8988T (cell line): ENCODE results near the gene VIPR1.
A peak's percentile ranks its signal among the peaks of the same experiment; 100 is the strongest.

Experiments
- DNase-seq: peaks from one replicate; pipeline ENCODE4 v3.0.0; 2011

Gene VIPR1

GRCh38 chr3:42493798-42494151, 8.7 kb upstream of the VIPR1 start:
- DNase-seq, result no peak

DNA sequence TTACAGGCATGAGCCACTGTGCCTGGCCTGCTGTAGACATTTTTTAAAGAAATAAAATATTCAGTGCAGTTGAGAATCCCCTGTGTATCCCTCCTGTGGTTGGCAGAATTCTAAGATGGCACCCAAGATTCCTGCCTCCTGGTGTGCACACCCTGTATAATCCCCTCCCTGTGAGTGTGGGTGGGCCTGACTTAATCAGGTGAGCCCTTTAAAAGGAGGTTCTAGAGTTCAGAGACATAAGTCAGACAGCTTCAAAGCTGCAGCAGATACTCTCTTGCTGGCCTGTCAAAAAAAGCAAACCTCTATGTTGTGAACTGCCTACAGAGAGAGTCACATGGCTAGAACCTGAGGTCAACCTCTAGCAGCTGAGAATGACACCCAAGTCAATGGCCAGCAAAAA, 7.0 kb upstream of the VIPR1 start:
- DNase-seq, result no peak

GRCh38 chr3:42497009-42497731, 5.3 kb upstream of the VIPR1 start:
- DNase-seq, result peak; percentile 74

GRCh38 chr3:42498034-42498433, 4.4 kb upstream of the VIPR1 start:
- no peak for DNase-seq

GRCh38 chr3:42498791-42499477, 3.5 kb upstream of the VIPR1 start:
- no peak for DNase-seq

GRCh38 chr3:42499478-42499871, 3.0 kb upstream of the VIPR1 start:
- DNase-seq, result no peak

DNA sequence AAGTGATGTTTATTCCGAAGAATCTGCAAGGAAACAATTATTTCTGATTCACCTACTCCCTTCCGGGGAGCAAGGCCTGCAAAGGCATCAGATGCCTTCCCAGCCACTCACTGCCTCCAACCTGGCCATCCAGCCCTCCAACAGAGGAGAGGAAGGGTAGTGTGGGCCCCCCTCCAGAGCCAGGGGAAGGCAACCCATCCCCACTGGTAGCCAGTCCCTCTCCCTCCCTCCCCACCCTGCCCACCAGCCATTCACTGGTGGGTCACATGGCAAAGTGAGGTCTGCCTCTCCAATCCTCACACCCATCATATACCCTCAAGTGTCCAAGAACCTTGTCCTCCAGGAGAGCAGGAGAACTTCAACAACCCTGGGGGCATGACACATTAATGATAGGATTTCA, 2.4 kb upstream of the VIPR1 start:
- DNase-seq, result no peak

DNA sequence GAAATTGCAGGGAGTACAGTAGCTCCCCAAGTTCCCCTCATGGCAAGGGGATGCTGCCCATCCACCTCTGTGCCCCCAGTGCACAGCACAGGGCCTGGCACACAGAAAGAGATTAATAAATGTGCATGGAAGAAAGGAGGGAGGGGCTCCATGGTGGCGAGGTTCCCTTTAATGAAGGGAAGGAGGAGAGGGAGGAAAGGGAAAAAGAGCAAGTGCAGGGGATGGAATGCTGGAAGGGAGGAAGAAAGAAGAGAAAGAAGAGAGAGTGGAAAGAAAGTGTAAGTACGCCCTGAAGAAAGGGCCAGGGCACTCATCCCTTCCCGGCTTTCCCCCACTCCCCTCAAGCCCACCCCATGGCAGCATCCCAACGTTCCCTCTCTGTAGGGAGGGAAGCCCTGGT, 1.5 kb upstream of the VIPR1 start:
- DNase-seq, result peak; percentile 8

DNA sequence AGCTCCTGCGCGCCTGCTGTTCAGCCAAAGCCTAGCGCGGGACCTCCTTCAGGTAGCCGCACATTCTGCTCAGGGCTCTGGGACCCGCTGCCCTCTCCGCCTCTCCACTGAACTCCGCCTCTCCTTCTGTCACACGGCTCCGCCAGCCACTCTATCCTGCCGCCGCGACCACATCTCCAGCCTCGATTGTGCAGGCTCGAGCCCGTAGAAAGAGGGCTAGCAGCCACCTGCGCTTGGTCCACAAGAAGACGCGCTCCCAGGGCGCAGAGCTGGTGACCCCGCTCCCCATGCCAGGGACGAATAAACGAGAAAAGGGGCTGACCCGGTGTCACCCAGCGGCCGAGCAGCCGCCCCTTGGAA, 1.1 kb upstream of the VIPR1 start:
- DNase-seq, result no peak

DNA sequence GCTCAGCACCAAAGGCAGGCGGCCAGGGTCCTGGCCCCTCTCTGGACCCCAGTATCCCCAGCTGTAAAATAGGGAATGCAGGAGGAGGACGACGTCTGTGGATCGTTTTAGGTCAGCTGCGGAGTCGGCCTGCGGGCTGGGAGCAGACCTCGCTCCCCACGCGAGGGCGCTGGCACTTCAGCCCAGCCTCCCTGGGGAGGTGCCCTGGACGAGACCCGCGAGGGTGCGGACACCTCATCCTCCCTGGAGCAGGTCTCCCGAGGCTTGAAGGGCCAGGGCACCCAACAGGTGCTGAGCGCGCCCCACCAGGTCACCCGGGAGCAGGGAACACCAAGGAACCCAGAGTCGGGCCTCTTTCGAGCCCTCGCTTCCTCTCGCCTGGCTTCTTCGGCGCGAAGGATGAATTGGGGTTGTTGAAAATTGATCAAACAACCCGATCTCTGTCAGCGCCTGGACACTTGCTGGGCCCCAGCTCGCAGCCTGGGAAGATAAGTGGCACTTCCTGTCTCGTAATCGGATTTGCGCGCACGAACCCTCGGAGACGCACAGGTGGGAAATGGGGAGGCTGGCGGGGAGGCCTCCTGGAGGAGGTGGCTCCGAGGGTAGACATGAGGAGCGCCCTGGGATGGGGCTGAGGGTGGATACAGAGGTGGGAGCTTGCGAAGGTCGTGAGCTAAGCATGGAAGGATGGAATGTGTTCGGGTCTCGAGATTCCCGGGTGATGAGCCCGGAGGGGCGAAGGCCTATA, 588 bp upstream of the VIPR1 start:
- peak; percentile 96 for DNase-seq

GRCh38 chr3:42503251-42503924, 945 bp downstream of the VIPR1 start:
- no peak for DNase-seq

GRCh38 chr3:42503957-42504333, 1.5 kb downstream of the VIPR1 start:
- DNase-seq, result no peak

GRCh38 chr3:42504334-42505127, 2.1 kb downstream of the VIPR1 start:
- no peak for DNase-seq

DNA sequence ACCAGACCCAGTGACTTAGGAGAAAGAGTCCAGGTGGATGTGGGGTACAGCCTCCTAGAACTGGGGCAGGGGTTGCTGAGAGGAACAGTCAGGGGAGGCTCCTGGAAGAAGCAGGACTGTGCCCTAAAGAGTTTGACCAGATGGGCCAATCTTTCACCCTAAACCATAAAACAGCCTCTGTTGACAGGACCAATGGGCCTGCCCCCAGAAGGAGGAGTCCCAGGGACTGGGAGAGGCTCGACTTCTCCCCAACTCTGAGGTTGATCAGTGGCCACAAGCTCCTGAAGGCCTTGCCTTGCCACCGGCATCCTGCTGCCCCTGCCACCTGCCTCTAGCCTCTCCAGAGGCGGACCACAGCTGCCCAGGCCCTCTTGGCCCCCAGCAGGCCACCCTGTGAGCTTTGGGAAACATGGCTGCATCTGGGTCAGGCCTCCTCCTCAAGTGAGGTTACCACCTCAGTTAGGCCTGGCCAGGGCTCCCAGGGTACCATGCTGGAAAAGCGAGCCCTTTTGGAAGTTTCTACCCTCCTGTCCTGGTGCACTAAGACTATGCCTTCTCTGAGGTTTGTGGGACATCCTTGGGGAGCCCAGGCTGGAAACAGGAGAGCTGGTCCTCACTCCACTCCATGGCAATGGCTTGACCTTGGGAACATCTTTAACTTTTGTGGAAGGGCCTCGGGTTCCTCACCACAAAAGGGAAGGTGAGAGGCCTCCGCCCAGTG, 2.8 kb downstream of the VIPR1 start:
- DNase-seq, result no peak

DNA sequence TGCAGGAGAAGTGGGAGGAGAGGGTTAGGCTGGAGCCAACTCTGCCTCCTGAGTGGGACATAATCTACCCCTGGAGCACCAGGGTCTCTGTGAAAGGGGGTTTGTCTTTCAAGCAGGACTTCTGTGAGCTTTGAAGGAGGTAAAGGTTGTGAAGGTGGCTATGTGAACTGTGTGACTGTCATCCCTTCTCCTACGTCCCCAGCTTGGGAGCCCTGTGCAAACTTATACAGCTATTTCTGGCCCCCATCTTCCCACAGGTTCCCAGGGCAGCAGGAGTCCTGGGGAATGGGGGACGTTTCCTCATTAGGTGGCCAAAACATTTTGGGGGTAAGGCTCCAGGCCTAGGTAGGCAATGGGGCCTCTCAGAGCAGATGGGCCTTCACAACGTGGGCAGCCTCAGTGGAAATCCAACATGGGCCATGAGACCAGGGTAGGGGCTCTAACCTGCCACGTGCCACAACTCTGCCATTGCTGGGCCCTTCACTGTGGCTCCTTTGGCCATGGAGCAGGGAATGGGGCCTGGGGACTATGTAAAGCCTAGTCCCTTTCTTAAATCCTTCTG, 3.5 kb downstream of the VIPR1 start:
- DNase-seq, result no peak

DNA sequence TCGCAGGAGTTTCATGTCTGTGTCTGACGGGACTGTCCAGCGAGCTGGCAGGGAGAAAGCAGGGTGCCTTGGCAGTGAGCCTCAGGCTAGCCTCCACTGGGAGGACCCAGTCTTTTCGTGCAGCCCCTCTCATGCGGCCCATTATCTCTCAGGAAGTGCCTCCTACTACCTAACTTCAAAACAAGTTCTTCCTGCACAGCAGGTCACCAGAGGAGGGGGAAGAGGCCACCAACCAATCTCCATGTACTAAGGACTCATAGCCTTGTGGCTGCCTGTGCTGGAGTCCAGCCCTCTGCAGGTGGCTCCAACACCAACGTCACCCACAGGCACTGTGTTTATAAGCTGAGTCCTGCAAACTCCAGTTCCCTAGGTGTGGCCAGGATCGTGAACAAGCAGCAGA, 4.8 kb downstream of the VIPR1 start:
- no peak for DNase-seq

- DNase-seq, result no peak
These were observed 5.4 kb downstream of the VIPR1 start for GRCh38 chr3:42507761-42508335.

DNA sequence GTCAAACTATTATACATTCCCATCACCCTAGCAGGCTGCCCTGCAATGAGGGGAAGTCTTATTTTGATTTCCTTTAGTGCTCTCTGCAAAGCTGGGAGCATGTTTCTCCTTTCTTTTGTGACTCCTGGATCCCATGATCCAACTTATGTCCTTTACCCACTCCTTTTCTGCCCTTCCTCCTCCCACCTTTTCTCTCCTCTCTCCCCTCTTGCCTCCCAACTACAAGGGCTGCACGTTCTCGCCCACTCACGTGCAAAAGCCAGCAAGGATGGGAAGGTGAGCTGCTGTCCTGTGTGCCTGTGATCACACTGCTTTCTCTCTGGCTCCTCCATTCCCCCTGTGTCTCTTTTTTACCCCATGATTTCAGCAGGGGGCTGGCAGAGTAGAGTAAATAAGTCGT, 6.1 kb downstream of the VIPR1 start:
- DNase-seq, result no peak

DNA sequence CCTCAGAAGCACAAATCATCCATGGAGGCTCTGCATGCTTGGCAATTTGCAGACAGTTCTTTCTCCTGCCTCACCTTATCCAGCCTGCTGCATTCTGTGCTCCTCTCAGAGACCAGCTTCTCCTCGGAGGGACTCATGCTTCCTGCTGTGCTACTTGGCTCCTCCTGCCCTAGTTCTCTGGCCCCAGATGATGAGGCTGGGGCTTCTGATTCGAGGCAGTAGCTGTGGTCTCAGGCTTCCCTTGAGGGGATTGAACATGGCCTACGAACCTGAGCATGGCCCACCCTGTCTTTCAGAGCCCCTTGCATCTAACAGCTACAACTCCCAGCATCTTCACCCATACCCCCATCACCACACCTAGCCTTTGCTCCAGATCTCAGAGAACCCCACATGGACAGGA, 6.7 kb downstream of the VIPR1 start:
- no peak for DNase-seq

- no peak for DNase-seq
These were observed 7.9 kb downstream of the VIPR1 start for GRCh38 chr3:42510325-42510724.

DNA sequence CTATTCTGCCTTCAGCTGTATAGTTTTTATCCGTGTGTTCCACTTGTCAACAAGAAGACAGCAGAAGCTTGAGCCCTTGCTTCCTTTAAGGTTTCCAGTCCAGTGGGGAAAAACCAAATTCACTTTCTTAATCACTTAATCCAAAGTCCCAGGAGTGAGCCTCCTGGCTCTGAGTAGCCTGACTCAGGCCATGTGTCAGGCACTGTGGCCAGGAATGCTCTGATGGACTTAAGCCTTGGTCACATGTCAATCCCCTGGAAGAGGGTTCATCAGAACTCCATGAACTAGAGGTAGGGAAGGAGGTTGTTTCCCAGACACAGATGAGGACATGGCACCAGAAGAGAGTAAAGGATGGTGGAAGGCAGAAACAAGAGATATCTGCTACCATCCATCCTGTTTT, 8.8 kb downstream of the VIPR1 start:
- no peak for DNase-seq

- no peak for DNase-seq
These were observed 9.3 kb downstream of the VIPR1 start for GRCh38 chr3:42511736-42512135.
